Stimulated activated naive B cell treated with anti-CD40 and anti-IgM and Interleukin-4, amounts not matched to agents 10 μg/mL and 1 μg/mL and 100 μg/mL, for 72 hours (primary cell): ENCODE measurements around the gene GRID2.

Experiments
- ATAC-seq, 2 donors: fragments of 150-1000 bp; cut with Tn5 transposase; replicated peaks; 2 replicates each; pipeline ENCODE4 v1.10.0; 2021; ENCODE audit warnings: moderate library complexity in 1 of 2
- DNase-seq: peaks from one replicate; pipeline ENCODE4 v3.0.0; 2021
- H3K27ac Mint-ChIP-seq: one replicate; pipeline ENCODE4 v1.8.0; 2022; ENCODE audit warnings: mild to moderate bottlenecking, mixed read lengths
- H3K27me3 Mint-ChIP-seq, 2 donors: one replicate each; pipeline ENCODE4 v1.8.0; 2022; ENCODE audit warnings: mixed read lengths in 2 of 2
- H3K36me3 Mint-ChIP-seq, 2 donors: one replicate each; pipeline ENCODE4 v1.8.0; 2022; ENCODE audit warnings: mixed read lengths in 2 of 2, mild to moderate bottlenecking in 1 of 2
- H3K4me1 Mint-ChIP-seq, 2 donors: one replicate each; pipeline ENCODE4 v1.8.0; 2022; ENCODE audit warnings: mixed read lengths in 2 of 2, mild to moderate bottlenecking in 1 of 2
- H3K4me3 Mint-ChIP-seq, 2 donors: one replicate each; pipeline ENCODE4 v1.8.0; 2022; ENCODE audit warnings: mild to moderate bottlenecking in 2 of 2, mixed read lengths in 2 of 2, moderate library complexity in 1 of 2
- H3K9me3 Mint-ChIP-seq, 2 donors: one replicate each; pipeline ENCODE4 v1.8.0; 2022; ENCODE audit warnings: mixed read lengths in 2 of 2, mild to moderate bottlenecking in 1 of 2

GRID2 gene

DNA sequence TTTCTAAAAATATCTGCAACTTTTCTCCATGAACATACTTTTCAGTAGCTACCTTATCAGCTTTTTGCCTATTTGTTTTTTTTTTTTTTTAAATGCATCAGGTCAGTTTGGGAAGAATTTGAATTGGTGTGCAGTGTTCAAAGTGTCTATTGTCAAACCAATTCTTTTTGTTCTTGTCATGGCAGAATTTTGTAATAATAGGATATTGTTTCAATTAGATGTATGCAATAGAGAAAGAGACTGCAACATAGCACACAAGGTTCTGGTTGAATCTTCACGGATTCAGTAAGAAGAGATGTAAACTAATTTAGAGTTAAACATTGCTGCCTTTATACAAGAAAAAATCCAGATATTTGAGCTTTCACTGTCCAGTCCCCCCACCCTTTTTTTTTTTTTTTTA lies 277.1 kb downstream of the GRID2 start:
- Mint-ChIP-seq H3K9me3 (no peaks in the 10 kb centered on the region), H3K27ac (no peak overlapping the region), H3K4me3 (no peak overlapping the region), H3K27me3 (no peaks in the 10 kb centered on the region), H3K4me1 (no peaks in the 10 kb centered on the region), H3K36me3 (no peaks in the 10 kb centered on the region)
- DNase-seq: no peak
- no peak for ATAC-seq

DNA sequence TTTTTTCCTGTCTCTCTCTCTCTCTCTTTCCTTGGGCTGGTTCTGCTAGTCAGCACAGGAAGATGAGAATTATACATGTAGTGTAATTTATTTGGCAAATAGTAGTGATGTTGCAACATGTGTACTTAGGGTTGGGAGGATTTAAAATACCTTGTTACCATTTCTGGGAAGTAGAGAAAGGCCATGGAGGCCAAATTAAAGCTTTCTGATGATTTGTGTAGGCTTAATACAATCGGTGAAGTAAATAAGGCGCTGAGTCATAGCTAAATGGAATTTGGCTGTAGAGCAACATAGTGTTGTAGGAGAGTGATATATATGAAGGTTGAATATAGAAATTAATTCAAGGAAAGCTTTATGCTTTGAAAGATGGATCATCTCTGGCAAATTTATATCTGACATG lies 295.3 kb downstream of the GRID2 start:
- ATAC-seq: no peak
- Mint-ChIP-seq H3K27ac (no peak overlapping the region), H3K9me3 (peaks cover 5 to 6% of the 10 kb centered on the region in 2 donors), H3K4me1 (no peaks in the 10 kb centered on the region), H3K27me3 (no peaks in the 10 kb centered on the region), H3K4me3 (no peak overlapping the region), H3K36me3 (no peaks in the 10 kb centered on the region)
- no peak for DNase-seq

GRCh38 chr4:92600638-92601037 lies 296.9 kb downstream of the GRID2 start:
- H3K4me3 Mint-ChIP-seq: no peak overlapping the region
- no peak for ATAC-seq
- no peaks in the 10 kb centered on the region for H3K36me3 Mint-ChIP-seq
- H3K9me3 Mint-ChIP-seq: peaks cover 5 to 7% of the 10 kb centered on the region in 2 donors
- no peak overlapping the region for H3K27ac Mint-ChIP-seq
- DNase-seq: no peak
- H3K4me1 Mint-ChIP-seq: no peaks in the 10 kb centered on the region
- no peaks in the 10 kb centered on the region for H3K27me3 Mint-ChIP-seq

GRCh38 chr4:92606227-92606626 lies 302.5 kb downstream of the GRID2 start:
- H3K9me3 Mint-ChIP-seq: peaks cover 4 to 9% of the 10 kb centered on the region in 2 donors
- no peaks in the 10 kb centered on the region for H3K36me3 Mint-ChIP-seq
- ATAC-seq (no peak), DNase-seq (no peak)
- H3K4me1 Mint-ChIP-seq: no peaks in the 10 kb centered on the region
- no peaks in the 10 kb centered on the region for H3K27me3 Mint-ChIP-seq
- H3K4me3 Mint-ChIP-seq: no peak overlapping the region
- H3K27ac Mint-ChIP-seq: no peak overlapping the region

DNA sequence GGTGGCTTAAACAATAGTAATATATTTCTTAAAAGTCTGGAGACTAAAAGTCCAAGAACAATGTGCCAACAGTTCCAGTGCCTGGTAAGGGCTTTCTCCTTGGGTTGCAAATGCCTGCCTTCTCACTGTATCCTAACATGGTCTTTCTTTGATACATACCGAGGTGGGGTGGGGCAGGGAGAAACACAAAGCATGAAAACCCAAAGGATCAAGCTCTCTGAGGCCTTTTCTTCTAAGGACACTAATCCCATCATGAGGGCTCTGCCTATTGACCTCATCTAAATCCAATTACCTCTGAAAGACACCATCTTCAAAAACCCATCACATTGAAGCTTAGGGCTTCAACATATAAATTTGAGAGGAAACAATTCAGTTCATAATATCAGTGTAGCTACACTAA lies 311.3 kb downstream of the GRID2 start:
- no peak for ATAC-seq
- no peaks in the 10 kb centered on the region for H3K36me3 Mint-ChIP-seq
- H3K4me3 Mint-ChIP-seq: no peak overlapping the region
- H3K9me3 Mint-ChIP-seq: peaks cover 0 to 6% of the 10 kb centered on the region in 2 donors
- no peak for DNase-seq
- no peak overlapping the region for H3K27ac Mint-ChIP-seq
- H3K27me3 Mint-ChIP-seq: no peaks in the 10 kb centered on the region
- no peaks in the 10 kb centered on the region for H3K4me1 Mint-ChIP-seq

- DNase-seq (no peak), ATAC-seq (no peak)
- Mint-ChIP-seq H3K27me3 (no peaks in the 10 kb centered on the region), H3K27ac (no peak overlapping the region), H3K9me3 (peaks cover 0 to 1% of the 10 kb centered on the region in 2 donors), H3K36me3 (no peaks in the 10 kb centered on the region), H3K4me1 (no peaks in the 10 kb centered on the region), H3K4me3 (no peak overlapping the region)
Observed at GRCh38 chr4:92618968-92619367, 315.2 kb downstream of the GRID2 start.

- ATAC-seq (no peak), DNase-seq (no peak)
- Mint-ChIP-seq H3K27me3 (no peaks in the 10 kb centered on the region), H3K4me1 (no peaks in the 10 kb centered on the region), H3K9me3 (peaks cover 0 to 6% of the 10 kb centered on the region in 2 donors), H3K4me3 (no peak overlapping the region), H3K36me3 (no peaks in the 10 kb centered on the region), H3K27ac (no peak overlapping the region)
Observed at GRCh38 chr4:92629302-92629701, 325.5 kb downstream of the GRID2 start.

- Mint-ChIP-seq H3K4me1 (no peaks in the 10 kb centered on the region), H3K9me3 (no peaks in the 10 kb centered on the region), H3K27ac (no peak overlapping the region), H3K36me3 (no peaks in the 10 kb centered on the region), H3K4me3 (no peak overlapping the region), H3K27me3 (no peaks in the 10 kb centered on the region)
- DNase-seq: no peak
- no peak for ATAC-seq
Observed at GRCh38 chr4:92634882-92635281, 331.1 kb downstream of the GRID2 start.

DNA sequence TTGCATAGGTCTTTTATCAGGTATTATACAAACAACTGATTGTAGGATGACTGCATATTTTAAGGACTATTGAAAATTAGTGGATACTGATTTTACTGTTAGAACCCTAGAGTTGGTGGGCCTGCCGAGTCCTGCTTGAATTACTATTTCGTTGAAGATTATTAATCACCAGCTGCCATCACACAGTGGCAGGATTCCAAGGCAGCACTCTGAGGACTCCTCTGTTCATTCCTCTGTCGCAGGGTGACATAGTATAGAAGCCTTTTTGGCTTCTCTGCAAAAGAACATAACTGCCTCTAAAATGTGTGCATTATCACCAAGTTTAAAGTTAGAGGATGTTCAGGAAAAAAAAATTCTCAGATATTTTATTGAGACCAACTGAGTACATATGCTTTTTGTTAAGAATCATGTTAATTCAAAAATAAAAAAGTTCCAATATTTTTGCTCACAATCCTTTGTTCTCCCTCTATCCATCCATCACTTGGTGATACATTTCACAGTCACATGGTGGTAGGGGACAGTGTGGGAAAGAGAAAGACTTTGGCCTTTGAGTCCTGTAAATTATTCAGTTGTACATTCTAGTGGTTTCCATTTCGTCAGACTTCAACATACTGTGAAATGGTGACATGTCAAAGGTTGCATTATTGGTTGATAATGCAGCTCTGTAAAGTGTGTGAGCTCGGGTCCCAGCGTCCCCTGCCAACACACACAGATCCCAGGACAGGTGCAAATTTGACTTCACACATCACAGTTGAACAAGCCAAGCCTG lies 332.5 kb downstream of the GRID2 start:
- ATAC-seq: no peak
- Mint-ChIP-seq H3K27ac (no peak overlapping the region), H3K36me3 (no peaks in the 10 kb centered on the region), H3K4me3 (no peak overlapping the region), H3K27me3 (no peaks in the 10 kb centered on the region), H3K4me1 (no peaks in the 10 kb centered on the region), H3K9me3 (no peaks in the 10 kb centered on the region)
- DNase-seq: no peak

GRCh38 chr4:92641409-92641808 lies 337.6 kb downstream of the GRID2 start:
- Mint-ChIP-seq H3K4me3 (no peak overlapping the region), H3K4me1 (no peaks in the 10 kb centered on the region), H3K27ac (no peak overlapping the region), H3K27me3 (no peaks in the 10 kb centered on the region), H3K36me3 (no peaks in the 10 kb centered on the region), H3K9me3 (no peaks in the 10 kb centered on the region)
- ATAC-seq: no peak
- DNase-seq: no peak

DNA sequence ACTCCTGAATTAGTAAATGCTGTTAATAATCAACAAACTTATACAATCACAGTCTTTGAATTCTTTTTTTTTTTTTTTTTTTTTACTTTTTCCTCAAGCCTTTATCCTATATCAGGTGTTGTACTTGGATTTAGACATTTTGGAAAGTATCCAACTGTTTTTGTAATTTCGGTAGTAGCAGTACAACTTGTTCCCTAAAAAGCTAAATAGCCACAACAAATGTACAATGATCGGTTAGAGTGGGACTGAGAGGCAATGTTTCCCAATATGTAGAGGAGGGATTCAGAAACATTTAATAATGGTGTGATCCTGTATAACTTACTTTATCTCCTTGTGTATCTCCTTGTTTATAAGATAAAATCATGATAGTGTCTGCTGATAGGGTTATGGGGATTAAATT lies 343.1 kb downstream of the GRID2 start:
- Mint-ChIP-seq H3K9me3 (peaks cover 0 to 2% of the 10 kb centered on the region in 2 donors), H3K4me3 (no peak overlapping the region), H3K36me3 (no peaks in the 10 kb centered on the region), H3K27me3 (no peaks in the 10 kb centered on the region), H3K4me1 (no peaks in the 10 kb centered on the region), H3K27ac (no peak overlapping the region)
- no peak for ATAC-seq
- no peak for DNase-seq

DNA sequence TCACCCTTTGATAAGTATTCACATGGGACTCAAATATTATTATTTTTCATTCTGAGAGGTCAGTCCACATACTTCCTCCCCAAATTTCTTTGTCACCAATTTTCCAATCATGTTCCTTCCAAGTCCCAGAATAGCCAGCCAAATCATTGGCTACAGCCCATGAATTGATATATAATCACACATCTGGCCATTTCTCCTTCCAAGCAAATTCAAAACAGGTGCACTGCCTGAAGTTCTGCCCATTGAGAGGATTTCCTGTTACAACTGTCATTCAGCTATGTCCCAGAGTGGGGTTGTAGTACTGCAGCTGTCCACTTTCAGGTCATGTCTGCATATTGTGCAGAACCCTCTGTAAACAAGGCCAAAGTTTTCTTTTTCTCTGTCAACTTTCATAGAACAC lies 347.8 kb downstream of the GRID2 start:
- Mint-ChIP-seq H3K9me3 (peaks cover 0 to 5% of the 10 kb centered on the region in 2 donors), H3K4me3 (no peak overlapping the region), H3K27ac (no peak overlapping the region), H3K4me1 (no peaks in the 10 kb centered on the region), H3K27me3 (no peaks in the 10 kb centered on the region), H3K36me3 (no peaks in the 10 kb centered on the region)
- ATAC-seq: no peak
- DNase-seq: no peak

DNA sequence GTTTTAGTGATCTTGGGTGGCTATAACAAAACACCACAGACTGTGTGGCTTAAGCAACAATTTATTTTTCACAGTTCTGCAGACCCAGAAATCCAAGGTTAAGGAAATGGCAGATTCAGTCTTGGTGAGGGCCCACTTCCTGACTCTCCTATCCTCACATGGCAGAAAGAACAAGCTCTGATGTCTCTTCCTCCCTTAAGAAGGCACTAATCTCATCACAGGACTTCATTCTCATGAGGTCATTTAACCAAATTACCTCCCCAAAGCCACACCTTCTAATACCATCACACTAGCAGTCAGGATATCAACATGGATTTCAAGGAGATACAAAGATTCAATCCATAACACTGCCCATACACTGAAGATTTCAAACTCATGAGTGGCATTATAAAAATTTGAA lies 350.3 kb downstream of the GRID2 start:
- no peak overlapping the region for H3K27ac Mint-ChIP-seq
- no peaks in the 10 kb centered on the region for H3K4me1 Mint-ChIP-seq
- no peaks in the 10 kb centered on the region for H3K27me3 Mint-ChIP-seq
- DNase-seq: no peak
- H3K36me3 Mint-ChIP-seq: no peaks in the 10 kb centered on the region
- no peak for ATAC-seq
- peaks cover 0 to 5% of the 10 kb centered on the region in 2 donors for H3K9me3 Mint-ChIP-seq
- no peak overlapping the region for H3K4me3 Mint-ChIP-seq

DNA sequence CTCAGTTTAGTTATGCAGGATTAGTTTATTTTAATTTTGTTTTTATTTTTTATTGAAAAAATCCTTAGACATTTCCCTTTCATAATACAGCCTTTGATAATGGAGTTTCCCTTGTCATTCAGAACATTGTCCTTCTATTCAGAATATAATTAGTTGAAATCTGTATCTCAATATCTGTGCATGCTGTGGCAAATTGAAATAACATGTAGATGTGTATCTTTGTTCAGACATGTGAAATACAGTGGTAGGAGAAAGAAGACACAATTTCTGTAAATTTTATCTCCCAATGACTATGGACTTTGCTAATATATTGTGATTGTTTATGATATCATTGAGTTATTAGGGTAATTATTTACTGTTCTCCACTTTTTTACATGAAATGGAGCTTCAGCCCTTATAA lies 353.9 kb downstream of the GRID2 start:
- Mint-ChIP-seq H3K36me3 (no peaks in the 10 kb centered on the region), H3K4me1 (no peaks in the 10 kb centered on the region), H3K27ac (no peak overlapping the region), H3K9me3 (peaks cover 0 to 4% of the 10 kb centered on the region in 2 donors), H3K27me3 (no peaks in the 10 kb centered on the region), H3K4me3 (no peak overlapping the region)
- no peak for DNase-seq
- ATAC-seq: no peak

DNA sequence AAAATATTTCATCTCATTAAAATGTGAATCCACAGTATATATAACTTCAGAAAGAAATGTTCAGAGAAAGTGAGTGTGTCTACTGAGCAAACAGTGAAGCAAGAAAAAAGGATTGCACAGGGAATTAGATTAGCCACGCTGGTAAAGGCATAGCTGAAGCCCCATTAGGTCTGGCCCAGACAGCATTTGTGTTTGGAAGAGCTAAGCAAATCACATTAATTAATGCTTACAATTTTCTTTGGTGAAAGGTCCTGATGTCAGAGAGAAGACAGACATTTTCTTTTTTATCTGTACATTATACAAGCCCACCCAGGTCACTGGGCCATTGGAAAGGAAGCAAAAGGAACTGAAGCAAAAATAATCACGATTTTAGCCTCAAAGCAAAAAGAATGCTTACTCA lies 354.6 kb downstream of the GRID2 start:
- Mint-ChIP-seq H3K4me3 (no peak overlapping the region), H3K9me3 (peaks cover 0 to 4% of the 10 kb centered on the region in 2 donors), H3K27ac (no peak overlapping the region), H3K4me1 (no peaks in the 10 kb centered on the region), H3K36me3 (no peaks in the 10 kb centered on the region), H3K27me3 (no peaks in the 10 kb centered on the region)
- no peak for DNase-seq
- no peak for ATAC-seq

DNA sequence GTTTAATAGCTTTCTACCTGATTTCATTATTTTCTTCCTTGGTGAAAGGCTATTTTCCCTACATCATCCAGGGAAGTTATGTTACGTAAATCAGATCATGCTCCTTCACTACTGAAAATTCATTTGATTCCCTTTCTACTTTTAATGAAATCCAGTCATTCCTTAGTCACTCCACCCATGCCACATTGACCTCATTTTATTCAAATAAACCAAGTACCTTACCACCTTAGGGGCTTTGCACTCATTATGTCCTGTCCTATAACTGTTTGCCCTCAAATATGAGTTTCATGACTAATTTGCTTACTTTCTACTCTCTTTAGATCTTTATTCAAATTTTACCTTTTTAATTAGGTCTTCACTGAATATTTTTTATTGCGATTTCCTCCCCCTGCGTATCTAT lies 374.0 kb downstream of the GRID2 start:
- H3K4me1 Mint-ChIP-seq: no peaks in the 10 kb centered on the region
- no peak overlapping the region for H3K27ac Mint-ChIP-seq
- no peak for DNase-seq

More for the DNA sequence above, 374.0 kb downstream of the GRID2 start:
- Mint-ChIP-seq H3K4me3 (no peak overlapping the region), H3K9me3 (peaks cover 0 to 5% of the 10 kb centered on the region in 2 donors), H3K27me3 (no peaks in the 10 kb centered on the region), H3K36me3 (no peaks in the 10 kb centered on the region)
- ATAC-seq: no peak
